Fibroblast of mammary gland (primary cell): ENCODE measurements around the gene PLEKHA6.

ENCODE experiments used
- DNase-seq: peaks from one replicate; pipeline ENCODE4 v3.0.0-alpha.2; 2010; ENCODE audit warnings: low read depth
- H3K4me3 ChIP-seq: 2 replicates; pipeline ENCODE4 v1.5.1; 2011; ENCODE audit warnings: low read depth, mild to moderate bottlenecking, low read length, moderate library complexity; ENCODE audit not compliant: control insufficient read depth
- TF ChIP-seq, protein P1 (sequence below): conservative IDR thresholded peaks from 2 replicates; pipeline ENCODE4 v1.5.1; 2011; ENCODE audit warnings: low read depth, low read length, inconsistent platforms; ENCODE audit not compliant: control insufficient read depth, insufficient read depth

Gene PLEKHA6

DNA sequence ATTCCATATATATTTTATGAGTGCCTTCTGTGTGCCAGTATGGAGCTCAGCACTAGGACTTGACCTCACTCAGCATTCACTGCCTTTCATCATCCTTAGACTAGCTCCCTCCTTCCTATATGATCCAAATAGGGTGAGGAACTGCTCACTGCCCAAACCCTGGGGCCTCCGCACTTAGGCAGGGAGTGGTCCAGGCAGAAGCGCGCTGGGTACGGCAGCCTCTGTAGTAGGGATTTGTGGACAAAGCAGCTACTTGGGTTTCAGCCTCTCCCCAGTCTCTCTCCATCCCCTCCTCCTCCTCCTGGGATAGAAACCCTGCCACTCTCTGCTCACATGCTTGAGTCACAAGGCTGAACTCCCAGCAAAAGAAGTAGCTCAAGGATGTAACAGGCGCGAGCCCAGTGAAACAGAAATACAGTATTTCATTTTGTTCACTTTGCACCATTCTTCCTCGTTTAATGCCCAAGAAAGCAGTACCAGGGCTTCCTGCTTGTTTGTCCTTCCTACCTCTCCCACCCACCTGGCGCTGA is 32.9 kb downstream of the PLEKHA6 start:
- DNase-seq, result no peak
- TF ChIP-seq, protein P1, sequence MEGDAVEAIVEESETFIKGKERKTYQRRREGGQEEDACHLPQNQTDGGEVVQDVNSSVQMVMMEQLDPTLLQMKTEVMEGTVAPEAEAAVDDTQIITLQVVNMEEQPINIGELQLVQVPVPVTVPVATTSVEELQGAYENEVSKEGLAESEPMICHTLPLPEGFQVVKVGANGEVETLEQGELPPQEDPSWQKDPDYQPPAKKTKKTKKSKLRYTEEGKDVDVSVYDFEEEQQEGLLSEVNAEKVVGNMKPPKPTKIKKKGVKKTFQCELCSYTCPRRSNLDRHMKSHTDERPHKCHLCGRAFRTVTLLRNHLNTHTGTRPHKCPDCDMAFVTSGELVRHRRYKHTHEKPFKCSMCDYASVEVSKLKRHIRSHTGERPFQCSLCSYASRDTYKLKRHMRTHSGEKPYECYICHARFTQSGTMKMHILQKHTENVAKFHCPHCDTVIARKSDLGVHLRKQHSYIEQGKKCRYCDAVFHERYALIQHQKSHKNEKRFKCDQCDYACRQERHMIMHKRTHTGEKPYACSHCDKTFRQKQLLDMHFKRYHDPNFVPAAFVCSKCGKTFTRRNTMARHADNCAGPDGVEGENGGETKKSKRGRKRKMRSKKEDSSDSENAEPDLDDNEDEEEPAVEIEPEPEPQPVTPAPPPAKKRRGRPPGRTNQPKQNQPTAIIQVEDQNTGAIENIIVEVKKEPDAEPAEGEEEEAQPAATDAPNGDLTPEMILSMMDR, result no peak
- H3K4me3 ChIP-seq, result no peak overlapping the region

DNA sequence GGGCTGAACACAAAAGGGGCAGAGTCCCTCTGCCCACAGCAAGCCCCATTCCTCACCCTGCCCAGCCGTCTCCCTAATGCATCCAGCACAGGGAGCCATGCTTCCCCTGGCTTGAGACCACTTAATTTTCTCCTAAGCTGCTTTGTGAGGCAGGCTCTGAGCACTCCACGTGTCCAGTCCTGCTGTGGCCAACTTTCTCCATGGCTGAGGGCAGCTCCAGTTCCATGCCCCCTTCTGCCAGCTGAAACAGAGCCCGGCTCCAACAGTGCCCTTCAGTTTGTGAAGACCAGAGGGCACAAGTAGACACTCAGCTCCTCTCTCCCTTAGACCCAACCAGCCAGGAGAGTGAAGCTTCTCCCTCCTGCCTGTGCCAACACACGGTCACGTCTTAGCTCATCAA is 33.8 kb downstream of the PLEKHA6 start:
- no peak overlapping the region for H3K4me3 ChIP-seq
- TF ChIP-seq, protein P1, result no peak
- DNase-seq, result no peak

DNA sequence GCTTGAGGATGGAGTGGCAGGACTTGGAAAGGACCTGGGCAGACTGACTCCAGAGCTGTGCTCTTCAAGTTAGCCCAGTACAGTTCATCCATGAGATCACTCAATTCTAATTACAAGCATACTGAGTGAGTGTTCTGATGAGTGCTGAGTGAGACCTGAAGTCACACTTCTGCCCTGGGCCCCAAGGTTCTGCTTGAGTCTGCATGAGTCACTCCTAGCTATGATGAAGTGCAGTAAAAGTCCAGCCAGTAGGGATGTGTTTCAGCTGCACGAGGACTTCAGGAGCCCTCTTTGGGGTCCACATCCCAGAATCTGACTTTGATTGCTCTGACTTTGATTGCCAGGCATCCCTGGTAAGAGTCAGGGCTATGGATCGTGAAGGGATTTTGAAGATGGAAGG is 35.8 kb downstream of the PLEKHA6 start:
- no peak overlapping the region for H3K4me3 ChIP-seq
- TF ChIP-seq, protein P1, result peak; percentile 1
- peak; percentile 86 for DNase-seq

DNA sequence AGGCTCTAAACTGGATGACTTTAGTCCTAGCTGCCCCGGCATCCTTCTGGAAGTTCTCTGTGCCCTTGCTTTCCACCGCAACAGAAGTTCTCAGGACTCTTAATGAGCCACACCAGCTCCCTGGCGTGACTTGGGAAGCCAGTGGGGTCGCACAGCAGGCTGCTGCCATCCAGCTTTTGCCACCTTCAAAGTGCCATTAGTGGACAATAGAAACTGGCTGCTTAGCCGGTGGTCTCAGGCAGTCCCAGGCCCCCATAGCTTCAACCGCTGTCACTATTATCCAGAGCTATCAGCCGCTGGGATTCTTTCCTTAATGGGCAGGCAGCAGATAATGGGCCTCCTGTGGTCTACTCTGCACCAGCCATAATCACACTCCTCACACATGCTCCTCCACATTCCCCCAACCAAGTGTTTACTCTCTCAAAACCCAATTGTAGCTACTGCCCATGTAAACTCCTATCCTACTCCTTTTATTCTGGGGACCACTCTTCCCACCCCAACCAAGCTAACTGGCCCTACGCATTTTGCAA is 37.3 kb downstream of the PLEKHA6 start:
- no peak for DNase-seq
- TF ChIP-seq, protein P1, result no peak
- H3K4me3 ChIP-seq, result no peak overlapping the region

DNA sequence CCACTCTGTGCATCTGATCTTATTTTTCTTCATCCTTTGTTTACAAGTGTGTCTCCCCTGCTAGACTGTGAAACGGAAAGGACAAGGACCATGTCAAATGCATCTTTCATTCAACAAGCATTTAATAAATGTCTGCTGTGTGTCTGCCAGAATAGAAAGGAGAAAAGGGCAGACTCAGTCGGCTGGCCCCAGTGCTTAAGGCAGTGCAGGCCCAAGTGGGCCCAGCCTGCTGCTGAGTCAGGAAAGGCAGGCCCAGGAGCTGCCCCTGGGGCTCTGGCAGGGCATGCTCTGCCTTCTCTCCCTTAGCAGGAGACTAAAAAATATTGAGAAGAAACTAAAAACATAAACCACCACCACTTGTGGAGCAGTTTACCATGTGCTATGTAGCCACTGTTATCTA is 38.1 kb downstream of the PLEKHA6 start:
- TF ChIP-seq, protein P1, result no peak
- DNase-seq, result peak; percentile 51

DNA sequence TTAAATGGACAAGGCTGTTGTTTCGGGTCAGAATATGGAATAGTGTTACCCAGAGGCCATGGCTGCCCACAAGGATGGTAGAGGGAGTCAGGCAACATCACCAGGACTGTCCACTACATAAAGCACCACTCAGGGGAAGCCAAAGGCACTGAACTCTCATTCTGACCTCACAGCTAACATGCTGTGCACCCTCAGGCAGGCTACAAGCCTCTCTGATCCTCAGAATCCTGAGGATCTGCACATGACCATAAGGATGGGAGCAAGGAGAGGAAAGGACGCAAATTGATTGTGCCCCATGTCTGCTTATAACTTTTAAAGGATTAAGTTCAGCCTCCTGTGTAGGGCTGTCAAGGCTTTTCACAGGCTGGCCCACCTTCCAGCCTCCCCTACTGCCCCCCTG is 38.7 kb downstream of the PLEKHA6 start:
- no peak for DNase-seq
- TF ChIP-seq, protein P1, result no peak
- H3K4me3 ChIP-seq, result no peak overlapping the region

More for the DNA sequence above, 38.1 kb downstream of the PLEKHA6 start:
- no peak overlapping the region for H3K4me3 ChIP-seq

DNA sequence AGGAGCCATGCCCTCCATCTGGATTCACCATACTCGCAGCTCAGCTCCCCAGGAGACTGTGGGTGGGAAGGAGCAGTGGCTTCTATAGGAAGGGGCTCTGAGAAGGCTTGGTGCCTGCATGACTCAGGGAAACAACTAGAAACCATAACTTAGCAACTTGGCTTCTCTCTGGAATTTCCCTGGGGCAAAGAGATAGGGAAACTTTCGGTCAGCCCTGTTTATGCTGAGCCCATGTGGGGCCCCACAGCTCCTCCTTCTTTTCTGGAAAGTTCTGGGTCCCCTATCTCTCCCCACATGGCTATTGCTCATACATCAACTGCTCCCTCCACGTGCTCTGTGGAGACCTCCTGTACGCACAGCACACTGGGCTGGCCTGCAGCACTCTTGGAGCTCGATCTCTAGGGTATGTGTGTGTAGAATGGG is 39.3 kb downstream of the PLEKHA6 start:
- DNase-seq, result peak; percentile 70
- TF ChIP-seq, protein P1, result no peak
- no peak overlapping the region for H3K4me3 ChIP-seq
